Esophagus squamous epithelium (tissue), 4 donors: ENCODE measurements around the gene CHD2.

Experiments used
- CTCF ChIP-seq, 6 experiments: fragments of 450-650 bp in 4 of 6; fragments of 200-600 bp in 2 of 6; sonication (generic) in 2 of 6; IDR thresholded peaks; one replicate each; pipeline ENCODE4 v1.5.1; 2016 to 2019; ENCODE audit warnings: antibody characterized with exemption in 6 of 6, mild to moderate bottlenecking in 4 of 6, moderate library complexity in 4 of 6
- POLR2A ChIP-seq, 4 donors: fragments of 450-650 bp; IDR thresholded peaks; one replicate each; pipeline ENCODE4 v1.6.1; 2017; ENCODE audit warnings: antibody characterized with exemption in 4 of 4, mild to moderate bottlenecking in 4 of 4, moderate library complexity in 3 of 4

- no peak for TF ChIP-seq CTCF (IDR thresholded peaks at IDR 0.05)
- no peak for TF ChIP-seq POLR2A (IDR thresholded peaks at IDR 0.05)
Measured at GRCh38 chr15:92896561-92896960, 3.6 kb upstream of the CHD2 start.
